ENCODE measurements around the gene PRKAG2. TPM values are rescaled to one million over a fixed set of nuclear protein-coding genes. Genes with fewer than 3 reads are reported as not detected.

The PRKAG2 gene
- total RNA-seq, 1 experiment from 2014 or later, result 10.9 TPM

DNA sequence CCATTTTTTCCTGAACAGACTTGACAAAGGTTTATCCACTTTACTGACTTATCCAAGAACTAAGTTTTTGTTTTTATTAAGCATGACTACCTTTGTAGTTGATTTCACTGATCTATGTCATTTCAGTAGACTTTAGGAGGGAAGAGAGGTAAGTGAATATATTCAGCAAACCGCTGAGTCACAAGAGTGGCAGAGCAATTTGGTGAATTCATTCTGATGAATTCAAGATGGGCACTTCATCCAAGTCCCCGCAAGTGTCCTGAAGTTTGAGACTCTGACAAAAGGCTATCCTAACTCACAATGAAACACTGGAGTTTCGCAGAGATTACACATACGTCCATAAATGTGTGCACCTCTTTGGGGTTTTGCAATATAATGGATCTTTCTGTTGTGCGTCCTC, 255.0 kb downstream of the PRKAG2 start:
- H3K27me3 ChIP-seq, result no peaks in the 10 kb centered on the region
- no peak overlapping the region for H3K27ac ChIP-seq
- no peaks in the 10 kb centered on the region for H3K9me3 ChIP-seq (replicated peaks)
- no peak for DNase-seq
- H3K4me3 ChIP-seq, result no peak overlapping the region
- H3K36me3 ChIP-seq, result peaks cover 6% of the 10 kb centered on the region
- H3K4me1 ChIP-seq, result peaks cover 5% of the 10 kb centered on the region

DNA sequence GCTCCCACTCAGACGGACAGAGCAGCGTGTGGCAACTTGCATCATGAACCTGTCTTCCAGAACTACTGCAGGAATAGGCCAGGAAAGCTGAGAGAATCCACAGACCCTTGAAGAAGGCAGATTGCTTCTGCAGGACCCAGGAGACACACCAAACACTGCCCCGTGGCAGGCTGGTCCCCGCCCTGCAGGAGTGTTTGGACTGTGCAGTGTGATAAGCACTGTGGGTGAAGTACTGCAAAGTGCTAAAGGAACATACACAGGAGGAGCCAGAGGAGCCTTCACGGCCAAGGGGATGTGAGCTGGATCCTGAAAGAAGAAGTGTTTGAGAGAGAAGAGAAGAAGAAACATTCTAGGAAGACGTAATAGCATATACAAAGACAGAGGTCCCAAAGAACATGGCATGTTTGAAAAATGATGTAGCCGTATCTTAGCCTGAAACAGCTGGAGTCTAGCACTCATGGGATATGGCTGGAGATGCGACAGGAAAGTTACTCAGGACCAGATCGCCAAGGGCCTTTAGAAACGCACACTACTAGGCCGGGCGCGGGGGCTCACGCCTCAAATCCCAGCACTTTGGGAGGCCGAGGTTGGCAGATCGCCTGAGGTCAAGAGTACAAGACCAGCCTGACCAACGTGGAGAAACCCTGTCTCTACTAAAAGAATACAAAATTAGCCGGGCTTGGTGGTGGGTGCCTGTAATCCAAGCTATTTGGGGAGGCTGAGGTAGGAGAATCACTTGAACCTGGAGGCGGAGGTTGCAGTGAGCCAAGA, 260.3 kb downstream of the PRKAG2 start:
- H3K4me3 ChIP-seq, result no peak overlapping the region
- H3K4me1 ChIP-seq, result no peaks in the 10 kb centered on the region
- peaks cover 6% of the 10 kb centered on the region for H3K36me3 ChIP-seq
- no peaks in the 10 kb centered on the region for H3K9me3 ChIP-seq (replicated peaks)
- no peak for DNase-seq
- no peak overlapping the region for H3K27ac ChIP-seq
- no peaks in the 10 kb centered on the region for H3K27me3 ChIP-seq

DNA sequence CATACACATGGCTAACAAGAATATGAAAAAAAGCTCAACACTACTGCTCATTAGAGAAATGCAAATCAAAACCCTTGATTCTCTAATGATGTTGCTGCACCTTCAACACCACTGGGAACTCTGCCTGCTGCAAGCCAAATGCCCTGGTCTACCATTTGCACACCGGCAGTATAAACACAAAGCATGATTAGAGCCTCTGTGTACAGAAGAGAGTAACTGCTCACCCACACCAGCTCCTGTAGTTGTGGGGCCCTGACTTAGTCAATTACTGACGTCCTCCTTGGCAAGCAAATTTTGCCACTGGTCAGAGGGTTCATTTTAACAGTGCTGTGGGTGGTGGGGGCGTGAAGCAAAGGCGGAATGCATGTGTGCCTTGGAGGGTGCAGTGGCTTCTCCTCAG, 261.1 kb downstream of the PRKAG2 start:
- Histone ChIP-seq H3K4me1 (no peaks in the 10 kb centered on the region), H3K27me3 (no peaks in the 10 kb centered on the region), H3K27ac (no peak overlapping the region), H3K9me3 (replicated peaks) (no peaks in the 10 kb centered on the region), H3K4me3 (no peak overlapping the region), H3K36me3 (peaks cover 8% of the 10 kb centered on the region)
- DNase-seq, result no peak

DNA sequence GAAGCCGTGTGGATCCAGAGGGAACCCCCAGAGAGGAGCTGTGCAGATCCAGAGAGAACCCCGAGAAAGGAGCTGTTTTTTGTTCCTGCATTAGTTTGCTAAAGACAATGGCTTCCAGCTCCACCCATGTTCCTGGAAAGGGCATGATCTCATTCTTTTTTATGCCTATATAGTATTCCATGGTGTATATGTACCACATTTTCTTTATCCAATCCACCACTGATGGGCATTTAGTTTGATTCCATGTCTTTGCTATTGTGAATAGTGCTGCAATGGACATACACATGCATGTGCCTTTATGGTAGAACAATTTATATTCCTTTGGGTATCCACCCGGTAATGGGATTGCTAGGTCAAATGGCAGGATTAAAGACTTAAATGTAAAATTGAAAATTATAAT, 261.9 kb downstream of the PRKAG2 start:
- Histone ChIP-seq H3K36me3 (peaks cover 6% of the 10 kb centered on the region), H3K4me1 (no peaks in the 10 kb centered on the region), H3K27ac (no peak overlapping the region), H3K4me3 (no peak overlapping the region), H3K27me3 (no peaks in the 10 kb centered on the region), H3K9me3 (replicated peaks) (no peaks in the 10 kb centered on the region)
- DNase-seq, result no peak

DNA sequence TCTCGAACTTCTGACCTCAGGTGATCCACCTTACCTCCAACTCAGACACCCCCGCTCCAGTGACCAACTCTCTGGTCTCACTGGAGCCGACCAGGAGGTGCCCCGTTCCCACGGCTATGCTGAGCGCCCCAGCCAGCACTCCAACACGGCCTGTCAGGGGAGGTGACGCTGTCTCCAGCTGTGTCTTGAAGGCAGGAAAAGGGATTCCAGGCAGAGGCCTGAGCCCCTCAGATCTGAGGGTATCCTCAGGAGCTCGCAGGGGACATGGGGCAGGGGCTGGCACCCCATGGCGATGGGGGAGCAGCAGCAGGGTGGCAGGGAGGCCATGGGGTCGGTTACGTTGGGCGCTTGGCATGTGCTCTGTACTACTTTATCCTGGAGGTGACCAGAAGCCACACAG, 262.9 kb downstream of the PRKAG2 start:
- H3K36me3 ChIP-seq, result peaks cover 6% of the 10 kb centered on the region
- DNase-seq, result no peak
- no peaks in the 10 kb centered on the region for H3K27me3 ChIP-seq
- no peak overlapping the region for H3K4me3 ChIP-seq
- H3K27ac ChIP-seq, result no peak overlapping the region
- no peaks in the 10 kb centered on the region for H3K4me1 ChIP-seq
- H3K9me3 ChIP-seq (replicated peaks), result no peaks in the 10 kb centered on the region

DNA sequence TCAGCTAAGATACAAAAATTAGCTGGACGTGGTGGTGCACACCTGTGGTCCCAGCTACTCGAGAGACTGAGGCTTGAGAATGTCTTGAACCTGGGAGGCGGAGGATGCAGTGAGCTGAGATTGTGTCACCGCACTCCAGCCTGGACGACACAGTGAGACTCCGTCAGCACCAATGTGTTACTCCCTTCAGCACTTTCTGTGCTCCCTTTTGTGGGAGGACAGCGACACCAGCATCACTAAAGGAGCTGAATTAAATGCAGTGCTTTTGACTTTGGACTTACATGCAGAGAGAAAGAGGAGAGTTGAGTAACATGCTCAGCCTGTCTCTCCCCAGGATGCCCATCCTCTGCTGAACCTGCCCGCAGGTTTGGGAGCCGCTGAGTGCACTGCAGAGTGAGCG, 265.0 kb downstream of the PRKAG2 start:
- no peak for DNase-seq
- H3K4me1 ChIP-seq, result no peaks in the 10 kb centered on the region
- no peaks in the 10 kb centered on the region for H3K27me3 ChIP-seq

DNA sequence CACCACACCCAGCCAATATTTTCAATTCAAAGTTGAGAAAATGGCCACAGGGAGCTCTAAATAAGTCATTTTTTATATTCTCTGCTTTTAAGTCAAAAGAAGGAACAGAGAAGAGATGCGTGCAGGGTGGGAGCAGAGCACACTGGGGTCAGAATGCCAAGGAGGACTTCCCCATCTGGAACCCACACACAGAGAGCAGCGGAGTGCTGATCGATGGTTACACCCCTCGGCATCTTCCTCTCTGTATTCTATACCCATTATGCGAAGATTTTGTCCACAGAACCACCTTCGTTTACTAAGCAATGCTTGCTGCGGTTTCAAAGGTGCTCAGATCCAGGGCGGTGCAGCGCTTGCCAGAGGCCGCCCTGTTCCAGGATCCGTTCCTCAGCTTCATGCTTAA, 265.9 kb downstream of the PRKAG2 start:
- H3K36me3 ChIP-seq, result peaks cover 6% of the 10 kb centered on the region
- DNase-seq, result no peak
- no peak overlapping the region for H3K4me3 ChIP-seq
- H3K9me3 ChIP-seq (replicated peaks), result no peaks in the 10 kb centered on the region
- no peak overlapping the region for H3K27ac ChIP-seq
- no peaks in the 10 kb centered on the region for H3K27me3 ChIP-seq
- H3K4me1 ChIP-seq, result no peaks in the 10 kb centered on the region

More for the DNA sequence above, 265.0 kb downstream of the PRKAG2 start:
- no peak overlapping the region for H3K4me3 ChIP-seq
- H3K9me3 ChIP-seq (replicated peaks), result no peaks in the 10 kb centered on the region
- peaks cover 6% of the 10 kb centered on the region for H3K36me3 ChIP-seq
- no peak overlapping the region for H3K27ac ChIP-seq

DNA sequence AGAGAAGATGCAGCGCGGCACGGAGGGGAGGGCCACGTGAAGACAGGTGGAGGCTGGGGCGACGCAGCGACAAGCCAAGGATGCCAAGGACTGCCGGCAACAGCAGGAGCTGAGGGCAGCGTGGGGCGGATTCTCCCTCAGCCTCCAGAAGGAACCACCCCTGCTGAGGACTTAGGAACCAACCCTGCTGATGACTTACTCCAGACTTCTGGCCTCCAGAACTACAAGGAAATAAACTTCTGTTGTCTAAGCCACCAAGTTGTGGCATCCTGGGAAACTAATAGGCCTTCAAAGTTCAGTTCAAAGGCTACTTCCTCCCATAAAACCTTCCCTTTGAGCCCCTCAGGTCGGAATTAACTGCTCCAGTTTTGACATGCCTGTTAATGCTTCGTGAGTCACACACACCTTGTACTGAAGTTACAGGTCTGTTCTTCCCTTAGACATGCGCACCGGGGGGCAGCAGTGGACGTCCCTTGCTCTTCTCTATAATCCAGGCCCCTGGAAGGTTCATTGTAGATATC, 268.8 kb downstream of the PRKAG2 start:
- Histone ChIP-seq H3K4me1 (no peaks in the 10 kb centered on the region), H3K27ac (no peak overlapping the region), H3K27me3 (no peaks in the 10 kb centered on the region), H3K9me3 (replicated peaks) (no peaks in the 10 kb centered on the region), H3K36me3 (peaks cover 7% of the 10 kb centered on the region; the same call in 1 of the 2 replicates), H3K4me3 (no peak overlapping the region)
- DNase-seq, result peak in 1 of 2 experiments; percentile 17

DNA sequence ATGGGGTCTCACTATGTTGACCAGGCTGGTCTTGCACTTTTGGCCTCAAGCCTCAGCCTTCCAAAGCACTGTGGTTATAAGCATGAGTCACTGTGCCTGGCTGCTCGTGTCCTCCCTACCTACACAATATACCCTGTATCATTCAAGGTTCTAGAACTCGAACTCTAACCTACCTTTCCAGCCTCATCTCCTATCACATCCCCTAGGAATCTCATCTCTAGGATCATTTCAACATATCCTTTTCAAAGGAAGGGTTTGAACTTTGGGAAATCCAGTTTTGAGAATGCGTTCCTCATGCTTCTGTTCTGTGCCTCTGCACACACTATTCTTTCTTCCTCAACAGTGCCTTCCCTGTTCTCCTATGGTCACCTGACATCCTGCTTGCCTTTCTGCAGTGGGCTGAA, 269.4 kb downstream of the PRKAG2 start:
- no peak overlapping the region for H3K4me3 ChIP-seq
- H3K9me3 ChIP-seq (replicated peaks), result no peaks in the 10 kb centered on the region
- no peak overlapping the region for H3K27ac ChIP-seq
- no peaks in the 10 kb centered on the region for H3K4me1 ChIP-seq
- H3K36me3 ChIP-seq, result peaks cover 7% of the 10 kb centered on the region; the same call in 1 of the 2 replicates
- H3K27me3 ChIP-seq, result no peaks in the 10 kb centered on the region
- no peak for DNase-seq

DNA sequence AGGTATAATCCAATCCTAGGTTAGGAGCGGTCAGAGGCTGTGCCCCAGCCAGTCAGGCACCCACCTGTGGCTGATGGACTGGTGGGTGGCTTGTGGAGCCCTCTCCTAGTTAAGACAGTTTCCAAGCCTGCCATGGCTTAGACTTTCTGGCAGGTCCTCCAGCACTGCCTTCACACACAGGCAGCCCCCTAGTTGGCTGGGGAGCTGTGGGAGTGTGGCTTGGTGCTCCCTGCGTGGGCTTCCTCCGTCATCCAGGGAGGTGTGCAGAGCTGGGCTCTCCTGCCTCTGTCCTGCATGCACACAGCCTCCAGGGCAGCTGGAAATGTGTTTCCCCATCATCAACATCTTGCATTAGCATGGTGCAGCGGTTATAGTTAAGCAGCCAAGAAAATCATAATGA, 273.0 kb downstream of the PRKAG2 start:
- H3K27ac ChIP-seq, result no peak overlapping the region
- H3K4me1 ChIP-seq, result peaks cover 22% of the 10 kb centered on the region
- no peaks in the 10 kb centered on the region for H3K27me3 ChIP-seq
- no peaks in the 10 kb centered on the region for H3K9me3 ChIP-seq (replicated peaks)
- no peak overlapping the region for H3K4me3 ChIP-seq
- peaks cover 2% of the 10 kb centered on the region; the same call in 1 of the 2 replicates for H3K36me3 ChIP-seq
- no peak for DNase-seq

DNA sequence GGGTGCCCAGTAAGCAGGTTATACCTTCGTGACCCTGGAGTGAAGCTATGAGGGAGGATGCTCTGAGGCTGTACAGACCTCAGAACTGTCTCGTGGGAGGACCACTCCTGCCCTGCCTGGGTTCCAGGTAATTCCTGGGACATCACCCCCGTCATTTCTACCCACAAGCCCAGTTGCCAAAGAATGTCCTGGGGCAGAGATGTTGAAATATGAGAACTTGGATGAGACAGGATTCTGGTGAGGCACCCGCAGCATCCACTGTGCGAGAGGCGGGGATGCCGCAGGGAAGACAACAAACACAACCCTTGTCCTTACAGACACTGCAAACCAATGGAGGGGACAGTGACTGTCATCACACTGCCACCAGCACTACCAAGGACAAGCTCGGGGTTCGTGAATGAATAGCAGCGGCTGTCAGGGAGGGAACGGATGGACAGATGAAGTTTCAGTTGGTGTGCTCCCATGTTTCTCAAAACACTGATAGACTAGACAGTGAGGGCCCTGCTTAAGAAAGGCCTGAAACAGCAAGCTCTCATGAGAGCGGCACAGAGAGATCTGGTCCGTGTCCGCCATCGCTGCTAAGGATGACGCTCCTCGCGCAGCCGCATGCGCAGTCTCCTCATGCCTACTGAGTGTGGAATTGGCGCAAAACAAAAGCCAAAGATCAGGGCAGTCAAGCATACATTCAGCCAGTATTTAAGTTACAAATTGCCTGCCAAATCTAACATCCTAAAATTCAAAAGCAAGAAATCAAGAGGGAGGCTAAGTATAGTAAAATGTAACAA, 275.2 kb downstream of the PRKAG2 start:
- Histone ChIP-seq H3K36me3 (0 out of 2 replicates have a peak, but pooled peaks cover 2% of the 10 kb centered on the region), H3K27me3 (no peaks in the 10 kb centered on the region), H3K4me3 (no peak overlapping the region), H3K9me3 (replicated peaks) (no peaks in the 10 kb centered on the region), H3K27ac (no peak overlapping the region), H3K4me1 (peaks cover 33% of the 10 kb centered on the region)
- DNase-seq, result no peak

DNA sequence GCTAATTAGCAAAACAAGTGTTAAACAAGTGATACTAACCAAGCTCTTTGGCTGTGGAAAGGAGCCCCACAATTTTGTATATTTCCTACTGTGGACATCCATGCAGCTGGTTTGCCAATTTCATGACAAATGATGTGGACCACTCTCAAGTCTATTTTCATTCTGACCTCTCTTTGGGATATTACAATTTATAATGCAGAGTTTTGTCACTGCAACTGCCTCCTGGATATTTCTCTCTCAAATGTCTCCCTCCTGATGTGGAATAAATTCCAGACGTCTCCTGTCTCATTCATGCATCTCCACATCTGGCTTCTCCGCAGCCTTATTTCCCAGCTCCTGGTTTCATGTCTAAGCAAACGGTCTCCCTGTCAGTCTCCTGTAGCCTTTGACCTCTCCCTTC, 276.6 kb downstream of the PRKAG2 start:
- Histone ChIP-seq H3K27ac (peak overlapping the region; percentile 67), H3K36me3 (0 out of 2 replicates have a peak, but pooled peaks cover under 1% of the 10 kb centered on the region), H3K4me1 (peaks cover 33% of the 10 kb centered on the region), H3K27me3 (no peaks in the 10 kb centered on the region), H3K9me3 (replicated peaks) (no peaks in the 10 kb centered on the region), H3K4me3 (no peak overlapping the region)
- no peak for DNase-seq

DNA sequence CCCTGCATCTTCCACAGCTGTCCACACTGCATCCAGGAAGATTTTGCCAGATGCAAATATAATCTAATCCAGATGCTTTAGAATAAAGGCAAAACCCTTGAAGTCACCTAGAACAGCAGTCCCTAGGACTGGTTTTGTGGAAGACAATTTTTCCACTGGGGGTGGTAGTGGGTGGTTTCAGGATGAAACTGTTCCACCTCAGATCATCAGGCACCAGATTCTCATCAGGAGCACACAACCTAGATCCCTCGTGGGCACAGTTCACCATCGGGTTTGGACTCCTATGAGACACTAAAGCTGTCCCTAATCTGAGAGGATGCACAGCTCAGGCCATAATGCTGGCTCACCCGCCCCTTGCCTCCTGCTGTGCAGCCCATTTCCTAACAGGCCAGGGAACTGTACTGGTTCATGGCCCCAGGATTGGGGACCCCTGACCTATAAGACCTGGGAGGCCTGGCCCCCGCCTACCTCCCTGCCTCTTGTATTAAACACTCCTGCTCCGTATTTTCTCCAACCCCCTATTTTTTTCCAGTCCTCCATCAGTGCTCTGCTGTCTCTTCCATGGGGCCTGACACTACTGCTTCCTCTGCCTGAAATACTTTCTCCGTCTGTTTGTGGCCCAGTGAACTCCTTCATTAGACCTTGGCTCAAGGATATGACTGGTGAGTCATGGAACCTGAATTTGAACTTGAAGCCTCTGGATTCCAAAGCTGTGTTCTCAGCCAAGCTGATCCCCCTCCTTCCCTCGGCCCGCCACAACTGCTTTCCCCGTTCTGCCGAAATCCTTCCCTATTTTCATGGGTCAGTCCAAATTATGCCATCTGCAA, 277.3 kb downstream of the PRKAG2 start:
- Histone ChIP-seq H3K4me1 (peaks cover 33% of the 10 kb centered on the region), H3K27me3 (no peaks in the 10 kb centered on the region), H3K27ac (peak overlapping the region; percentile 67), H3K36me3 (no peaks in the 10 kb centered on the region), H3K9me3 (replicated peaks) (no peaks in the 10 kb centered on the region), H3K4me3 (no peak overlapping the region)
- peak; percentile 74 for DNase-seq

DNA sequence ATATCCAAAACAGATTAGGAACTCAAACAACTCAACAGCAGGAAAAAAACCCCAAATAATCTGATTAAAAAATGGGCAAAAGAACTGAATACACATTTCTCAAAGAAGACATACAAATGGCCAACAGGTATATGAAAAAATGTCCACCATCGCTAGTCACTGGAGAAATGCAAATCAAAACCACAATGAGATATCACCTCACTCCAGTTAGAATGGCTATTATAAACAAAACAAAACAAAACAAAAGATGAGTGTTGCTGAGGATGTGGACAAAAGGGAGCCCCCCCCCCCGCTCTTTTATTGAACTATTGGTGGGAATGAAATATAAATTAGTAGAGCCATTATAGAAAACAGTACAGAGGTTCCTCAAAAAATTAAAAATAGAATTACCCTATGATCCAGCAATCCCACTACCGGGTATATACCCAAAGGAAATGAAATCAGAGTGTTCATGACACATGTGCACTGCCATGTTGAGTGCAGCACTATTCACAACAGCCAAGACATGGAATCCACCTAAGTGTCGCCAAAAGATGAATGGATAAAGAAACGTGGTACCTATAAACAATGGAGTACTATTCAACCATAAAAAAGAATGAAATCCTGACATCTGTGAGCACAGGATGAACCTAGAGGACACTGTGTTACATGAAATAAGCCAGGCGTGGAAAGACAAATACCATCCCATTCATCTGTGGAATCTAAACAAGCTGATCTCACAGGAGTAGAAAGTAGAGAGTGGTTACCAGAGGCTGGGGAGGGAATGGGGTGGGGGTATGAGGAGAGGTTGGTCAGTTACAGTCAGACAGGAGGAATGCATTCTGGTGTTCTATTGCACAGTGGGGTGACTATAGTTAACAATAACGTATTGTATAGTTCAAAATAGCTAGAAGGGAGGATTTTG, 279.1 kb downstream of the PRKAG2 start:
- Histone ChIP-seq H3K4me3 (no peak overlapping the region), H3K36me3 (no peaks in the 10 kb centered on the region), H3K27ac (peak overlapping the region; percentile 51), H3K9me3 (replicated peaks) (no peaks in the 10 kb centered on the region), H3K4me1 (peaks cover 33% of the 10 kb centered on the region), H3K27me3 (no peaks in the 10 kb centered on the region)
- DNase-seq, result peak; percentile 48 to 49

Measured in SJCRH30 (cell line).